Measurements from ENCODE around the gene GPHA2.

DNA sequence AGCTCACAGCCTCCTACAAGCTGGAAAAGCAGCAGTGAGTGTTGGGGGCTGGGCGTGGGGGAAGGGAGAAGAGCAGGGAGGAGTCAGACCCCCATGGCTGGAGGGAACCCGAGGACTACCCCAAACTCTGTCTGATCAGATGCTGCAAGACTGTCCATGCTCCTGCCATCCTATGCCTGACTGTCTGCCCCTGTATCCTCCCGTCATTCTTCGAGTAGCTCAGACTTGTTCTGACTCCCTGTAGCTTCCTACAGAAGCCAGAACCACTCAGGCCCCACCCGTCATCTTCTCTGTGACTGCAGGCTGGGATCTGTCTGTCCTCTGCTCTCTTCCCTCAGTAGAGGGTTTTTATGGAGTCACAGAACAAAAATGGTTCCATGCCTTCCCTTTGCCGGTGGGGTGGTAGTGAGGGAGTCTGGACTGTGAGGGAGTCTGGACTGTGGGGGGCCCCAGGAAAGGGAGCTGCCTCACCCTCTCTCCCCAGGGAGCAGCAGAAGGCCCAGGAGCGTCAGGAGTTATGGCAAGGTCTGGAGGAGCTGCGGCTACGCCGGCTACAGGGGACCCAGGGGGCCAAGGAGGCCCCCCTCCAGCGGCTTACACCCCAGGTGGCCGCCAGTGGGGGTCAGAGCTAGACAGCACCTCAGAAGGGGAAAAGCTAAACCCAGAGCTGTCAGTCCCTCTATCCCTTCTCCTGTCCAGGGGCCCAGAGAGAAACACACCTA is 2.3 kb downstream of the GPHA2 start:
- TF ChIP-seq, protein P1, sequence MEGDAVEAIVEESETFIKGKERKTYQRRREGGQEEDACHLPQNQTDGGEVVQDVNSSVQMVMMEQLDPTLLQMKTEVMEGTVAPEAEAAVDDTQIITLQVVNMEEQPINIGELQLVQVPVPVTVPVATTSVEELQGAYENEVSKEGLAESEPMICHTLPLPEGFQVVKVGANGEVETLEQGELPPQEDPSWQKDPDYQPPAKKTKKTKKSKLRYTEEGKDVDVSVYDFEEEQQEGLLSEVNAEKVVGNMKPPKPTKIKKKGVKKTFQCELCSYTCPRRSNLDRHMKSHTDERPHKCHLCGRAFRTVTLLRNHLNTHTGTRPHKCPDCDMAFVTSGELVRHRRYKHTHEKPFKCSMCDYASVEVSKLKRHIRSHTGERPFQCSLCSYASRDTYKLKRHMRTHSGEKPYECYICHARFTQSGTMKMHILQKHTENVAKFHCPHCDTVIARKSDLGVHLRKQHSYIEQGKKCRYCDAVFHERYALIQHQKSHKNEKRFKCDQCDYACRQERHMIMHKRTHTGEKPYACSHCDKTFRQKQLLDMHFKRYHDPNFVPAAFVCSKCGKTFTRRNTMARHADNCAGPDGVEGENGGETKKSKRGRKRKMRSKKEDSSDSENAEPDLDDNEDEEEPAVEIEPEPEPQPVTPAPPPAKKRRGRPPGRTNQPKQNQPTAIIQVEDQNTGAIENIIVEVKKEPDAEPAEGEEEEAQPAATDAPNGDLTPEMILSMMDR (IDR thresholded peaks at IDR 0.05), result no peak
- no peak for TF ChIP-seq POLR2A (IDR thresholded peaks at IDR 0.05)
